Measurements from ENCODE around the gene SPRYD4.
"Not testable (repeated sequence)": the region's sequence is repeated elsewhere in the genome, so short reads cannot be mapped to it uniquely, and the experiment has no call there.

The SPRYD4 gene

DNA sequence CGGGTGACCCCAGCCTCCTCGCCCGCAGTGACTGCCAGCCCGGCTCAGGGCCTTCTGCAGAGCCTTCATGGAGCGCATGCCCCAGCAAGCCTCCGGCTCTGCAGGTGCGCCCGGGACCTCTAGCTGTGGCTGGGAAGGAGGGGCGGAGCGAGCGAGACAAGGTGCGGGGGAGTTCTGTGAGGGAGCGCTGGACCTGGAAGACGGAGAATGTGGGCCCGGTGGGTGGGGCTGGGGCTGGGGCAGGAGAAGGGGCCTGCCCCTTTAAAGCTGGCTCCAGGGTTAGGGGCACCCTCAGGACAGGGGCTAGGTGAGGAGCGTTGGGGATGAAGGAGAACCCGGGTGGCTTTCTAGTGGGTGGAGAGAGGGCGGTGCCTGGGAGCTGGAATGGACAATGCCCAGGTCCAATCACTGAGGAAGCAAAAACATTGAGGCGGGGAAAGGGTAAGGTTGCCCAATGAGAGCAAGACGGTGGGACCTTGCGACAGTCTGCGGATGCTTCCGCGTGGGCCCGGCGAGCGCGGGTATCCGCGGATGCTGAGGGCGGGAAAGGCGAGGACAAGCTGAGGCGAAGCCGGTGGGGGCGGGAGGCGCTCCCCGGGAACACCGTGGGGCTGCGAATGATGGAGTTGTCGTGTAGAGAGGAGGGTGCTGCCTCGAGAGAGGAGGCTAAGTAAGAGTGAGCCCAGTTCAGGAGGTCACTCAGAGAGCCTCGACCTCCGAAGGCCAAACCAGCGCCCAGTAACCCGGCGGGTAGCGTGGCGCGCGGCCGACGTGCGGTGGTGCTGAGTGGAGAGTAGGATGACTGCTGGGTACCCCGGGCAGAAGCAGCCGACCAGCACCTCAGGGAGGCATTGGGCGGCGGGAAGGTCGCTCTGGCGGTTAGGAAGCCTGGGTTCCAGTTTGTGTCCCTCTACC, 19.9 kb downstream of the SPRYD4 start, which contains the start of gene GLS2:
Gene GLS2, minus strand, starts transcription at position 121 of the 915 bp plus-strand sequence. Its CDS starts 43 bp downstream, at position 78.
- H3K27ac ChIP-seq: peak within 1 kb of the TSS; percentile 53
- DNase-seq: peak; percentile 79
- peak within 1 kb of the TSS; percentile 70 for H3K4me3 ChIP-seq (ENCODE audit: low read depth, low read length)
- H3K27me3 ChIP-seq (ENCODE audit: insufficient read depth, low read depth, severe bottlenecking): no peaks in the 10 kb centered on the region
- H3K9me3 ChIP-seq (ENCODE audit: severe bottlenecking): no peaks in the 10 kb centered on the region
- TF ChIP-seq, protein P1, sequence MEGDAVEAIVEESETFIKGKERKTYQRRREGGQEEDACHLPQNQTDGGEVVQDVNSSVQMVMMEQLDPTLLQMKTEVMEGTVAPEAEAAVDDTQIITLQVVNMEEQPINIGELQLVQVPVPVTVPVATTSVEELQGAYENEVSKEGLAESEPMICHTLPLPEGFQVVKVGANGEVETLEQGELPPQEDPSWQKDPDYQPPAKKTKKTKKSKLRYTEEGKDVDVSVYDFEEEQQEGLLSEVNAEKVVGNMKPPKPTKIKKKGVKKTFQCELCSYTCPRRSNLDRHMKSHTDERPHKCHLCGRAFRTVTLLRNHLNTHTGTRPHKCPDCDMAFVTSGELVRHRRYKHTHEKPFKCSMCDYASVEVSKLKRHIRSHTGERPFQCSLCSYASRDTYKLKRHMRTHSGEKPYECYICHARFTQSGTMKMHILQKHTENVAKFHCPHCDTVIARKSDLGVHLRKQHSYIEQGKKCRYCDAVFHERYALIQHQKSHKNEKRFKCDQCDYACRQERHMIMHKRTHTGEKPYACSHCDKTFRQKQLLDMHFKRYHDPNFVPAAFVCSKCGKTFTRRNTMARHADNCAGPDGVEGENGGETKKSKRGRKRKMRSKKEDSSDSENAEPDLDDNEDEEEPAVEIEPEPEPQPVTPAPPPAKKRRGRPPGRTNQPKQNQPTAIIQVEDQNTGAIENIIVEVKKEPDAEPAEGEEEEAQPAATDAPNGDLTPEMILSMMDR (IDR thresholded peaks at IDR 0.05; ENCODE audit: low read depth, low read length): no peak
- H3K36me3 ChIP-seq: no peaks in the 10 kb centered on the region

DNA sequence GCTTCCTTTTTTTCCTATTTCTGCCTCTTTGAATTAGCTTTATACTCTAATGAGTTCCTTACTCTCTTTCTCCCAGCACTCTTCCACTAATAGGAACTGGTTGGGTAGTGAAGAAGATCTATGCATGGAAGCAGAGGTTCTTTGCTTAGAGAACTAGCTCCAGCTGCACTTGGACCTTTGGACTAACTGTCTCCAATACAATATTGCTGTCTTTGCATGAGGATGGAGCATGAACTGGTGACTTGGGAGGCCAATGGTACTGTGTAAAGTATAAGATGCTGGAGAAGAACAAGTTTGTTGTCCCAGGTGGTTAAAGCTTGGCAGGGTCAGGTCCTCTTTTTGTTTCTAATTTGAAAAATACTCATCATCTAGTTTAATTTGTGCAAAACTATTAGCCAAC, 22.0 kb downstream of the SPRYD4 start:
- TF ChIP-seq, protein P1 (IDR thresholded peaks at IDR 0.05; ENCODE audit: low read depth, low read length): no peak
- H3K4me3 ChIP-seq (ENCODE audit: low read depth, low read length): no peak overlapping the region
- H3K36me3 ChIP-seq: no peaks in the 10 kb centered on the region
- DNase-seq: no peak
- no peaks in the 10 kb centered on the region for H3K9me3 ChIP-seq (ENCODE audit: severe bottlenecking)
- no peaks in the 10 kb centered on the region for H3K27me3 ChIP-seq (ENCODE audit: insufficient read depth, low read depth, severe bottlenecking)
- H3K27ac ChIP-seq: peak overlapping the region; percentile 14; the same call in 1 of the 2 replicates

DNA sequence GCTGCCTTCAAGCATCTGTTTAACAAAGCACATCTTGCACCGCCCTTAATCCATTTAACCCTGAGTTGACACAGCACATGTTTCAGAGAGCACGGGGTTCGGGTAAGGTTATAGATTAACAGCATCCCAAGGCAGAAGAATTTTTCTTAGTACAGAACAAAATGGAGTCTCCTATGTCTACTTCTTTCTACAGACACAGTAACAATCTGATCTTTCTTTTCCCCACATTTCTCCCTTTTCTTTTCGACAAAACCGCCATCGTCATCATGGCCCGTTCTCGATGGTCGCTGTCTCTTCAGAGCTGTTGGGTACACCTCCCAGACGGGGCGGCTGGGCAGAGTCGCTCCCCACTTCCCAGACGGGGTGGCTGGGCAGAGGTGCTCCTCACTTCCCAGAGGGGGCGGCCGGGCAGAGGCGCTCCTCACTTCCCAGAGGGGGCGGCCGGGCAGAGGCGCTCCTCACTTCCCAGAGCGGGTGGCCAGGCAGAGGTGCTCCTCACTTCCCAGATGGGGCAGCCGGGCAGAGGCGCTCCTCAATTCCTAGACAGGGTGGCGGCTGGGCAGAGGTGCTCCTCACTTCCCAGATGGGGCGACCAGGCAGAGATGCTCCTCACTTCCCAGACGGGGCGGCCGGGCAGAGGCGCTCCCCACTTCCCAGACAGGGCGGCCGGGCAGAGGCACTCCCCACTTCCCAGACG, 25.2 kb downstream of the SPRYD4 start:
- H3K36me3 ChIP-seq; H3K4me3 ChIP-seq (ENCODE audit: low read depth, low read length); H3K27ac ChIP-seq; H3K9me3 ChIP-seq (ENCODE audit: severe bottlenecking); H3K27me3 ChIP-seq (ENCODE audit: insufficient read depth, low read depth, severe bottlenecking): not testable (repeated sequence)
- DNase-seq: peak; percentile 32

DNA sequence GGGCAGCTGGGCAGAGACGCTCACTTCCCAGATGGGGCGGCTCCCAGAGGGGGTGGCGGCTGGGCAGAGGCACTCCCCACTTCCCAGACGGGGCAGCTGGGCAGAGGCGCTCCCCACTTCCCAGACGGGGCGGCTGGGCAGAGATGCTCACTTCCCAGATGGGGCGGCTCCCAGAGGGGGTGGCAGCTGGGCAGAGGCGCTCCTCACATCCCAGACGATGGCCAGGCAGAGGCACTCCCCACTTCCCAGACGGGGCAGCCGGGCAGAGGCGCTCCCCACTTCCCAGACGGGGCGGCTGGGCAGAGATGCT, 25.7 kb downstream of the SPRYD4 start:
- H3K4me3 ChIP-seq (ENCODE audit: low read depth, low read length); H3K9me3 ChIP-seq (ENCODE audit: severe bottlenecking); DNase-seq; H3K36me3 ChIP-seq; H3K27me3 ChIP-seq (ENCODE audit: insufficient read depth, low read depth, severe bottlenecking); H3K27ac ChIP-seq: not testable (repeated sequence)

DNA sequence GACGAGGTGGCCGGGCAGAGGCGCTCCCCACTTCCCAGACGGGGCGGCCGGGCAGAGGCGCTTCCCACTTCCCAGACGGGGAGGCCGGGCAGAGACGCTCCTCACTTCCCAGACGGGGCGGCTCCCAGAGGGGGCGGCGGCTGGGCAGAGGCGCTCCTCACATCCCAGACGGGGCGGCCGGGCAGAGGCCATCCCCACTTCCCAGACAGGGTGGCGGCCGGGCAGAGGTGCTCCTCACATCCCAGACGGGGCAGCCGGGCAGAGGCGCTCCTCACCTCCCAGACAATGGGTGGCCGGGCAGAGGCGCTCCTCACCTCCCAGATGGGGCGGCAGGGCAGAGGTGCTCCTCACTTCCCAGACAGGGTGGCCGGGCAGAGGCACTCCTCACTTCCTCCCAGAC, 26.1 kb downstream of the SPRYD4 start:
- DNase-seq; H3K27me3 ChIP-seq (ENCODE audit: insufficient read depth, low read depth, severe bottlenecking); H3K4me3 ChIP-seq (ENCODE audit: low read depth, low read length); H3K9me3 ChIP-seq (ENCODE audit: severe bottlenecking); H3K36me3 ChIP-seq; H3K27ac ChIP-seq: not testable (repeated sequence)

DNA sequence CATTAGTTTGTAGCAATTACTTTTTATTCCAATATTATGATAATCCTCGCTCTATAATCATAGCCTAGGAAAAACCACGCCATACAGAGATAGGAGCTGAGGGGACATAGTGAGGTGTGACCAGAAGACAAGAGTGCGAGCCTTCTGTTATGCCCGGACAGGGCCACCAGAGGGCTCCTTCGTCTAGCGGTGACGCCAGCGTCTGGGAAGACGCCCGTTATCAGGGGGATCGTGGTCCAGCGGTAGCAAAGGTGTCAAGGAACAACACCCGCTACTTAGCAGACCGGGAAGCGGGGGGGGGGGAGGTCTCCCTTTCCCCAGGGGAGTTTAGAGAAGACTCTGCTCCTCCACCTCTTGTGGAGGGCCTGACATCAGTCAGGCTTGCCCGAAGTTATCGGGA, 28.3 kb downstream of the SPRYD4 start:
- DNase-seq: peak; percentile 71

DNA sequence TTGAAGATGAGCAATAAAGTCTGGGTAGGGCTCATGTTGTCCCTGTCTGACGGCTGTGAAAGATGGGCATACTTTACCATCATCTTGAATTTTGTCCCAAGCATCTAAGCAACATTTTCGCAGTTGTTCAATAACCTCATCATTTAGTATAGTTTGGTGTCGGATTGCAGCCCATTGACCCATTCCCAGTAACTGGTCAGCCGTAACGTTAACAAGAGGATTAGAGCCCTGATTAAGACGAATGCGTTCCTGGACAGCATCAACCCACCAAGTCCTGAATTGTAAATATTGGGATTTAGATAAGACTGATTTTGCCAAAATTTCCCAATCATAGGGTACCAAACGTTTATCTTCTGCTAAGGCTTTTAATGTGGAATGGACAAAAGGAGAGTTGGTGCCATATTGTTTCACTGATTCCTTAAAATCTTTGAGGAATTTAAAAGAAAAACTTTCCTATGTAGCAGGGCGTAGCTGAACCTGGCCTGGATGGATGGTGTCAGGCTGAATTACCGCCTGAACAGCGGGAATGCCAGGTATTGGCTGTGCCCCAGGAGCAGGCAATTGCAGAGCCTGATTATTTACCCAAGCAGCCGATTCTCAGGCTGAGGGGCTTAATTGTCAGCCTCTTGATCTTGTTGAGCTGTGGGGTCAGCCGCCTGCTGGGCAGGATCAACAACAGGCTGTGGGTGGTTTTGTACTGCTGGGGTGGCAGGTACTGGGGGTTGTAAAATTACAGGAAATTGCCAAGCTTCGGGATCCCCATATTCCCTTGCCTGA, 29.9 kb downstream of the SPRYD4 start:
- H3K9me3 ChIP-seq (ENCODE audit: severe bottlenecking); H3K27ac ChIP-seq; H3K4me3 ChIP-seq (ENCODE audit: low read depth, low read length); H3K27me3 ChIP-seq (ENCODE audit: insufficient read depth, low read depth, severe bottlenecking); H3K36me3 ChIP-seq: not testable (repeated sequence)
- peak; percentile 56 for DNase-seq

More for the DNA sequence above, 28.3 kb downstream of the SPRYD4 start:
- not testable (repeated sequence) for H3K27me3 ChIP-seq (ENCODE audit: insufficient read depth, low read depth, severe bottlenecking); H3K9me3 ChIP-seq (ENCODE audit: severe bottlenecking); H3K36me3 ChIP-seq; H3K27ac ChIP-seq; H3K4me3 ChIP-seq (ENCODE audit: low read depth, low read length)

DNA sequence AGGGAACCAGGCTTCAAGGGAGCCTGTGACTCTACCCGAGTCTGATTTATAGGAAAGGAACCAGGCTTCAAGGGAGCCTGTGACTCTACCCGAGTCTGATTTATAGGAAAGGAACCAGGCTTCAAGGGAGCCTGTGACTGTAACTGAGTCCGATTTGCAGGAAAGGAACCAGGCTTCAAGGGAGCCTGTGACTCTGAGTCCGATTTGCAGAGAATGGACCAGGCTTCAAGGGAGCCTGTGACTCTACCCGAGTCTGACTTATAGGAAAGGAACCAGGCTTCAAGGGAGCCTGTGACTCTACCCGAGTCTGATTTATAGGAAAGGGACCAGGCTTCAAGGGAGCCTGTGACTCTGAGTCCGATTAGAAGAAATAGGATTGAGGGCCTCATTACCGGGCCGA, 31.1 kb downstream of the SPRYD4 start:
- not testable (repeated sequence) for H3K27ac ChIP-seq; DNase-seq; H3K27me3 ChIP-seq (ENCODE audit: insufficient read depth, low read depth, severe bottlenecking); H3K36me3 ChIP-seq; H3K9me3 ChIP-seq (ENCODE audit: severe bottlenecking); H3K4me3 ChIP-seq (ENCODE audit: low read depth, low read length)

DNA sequence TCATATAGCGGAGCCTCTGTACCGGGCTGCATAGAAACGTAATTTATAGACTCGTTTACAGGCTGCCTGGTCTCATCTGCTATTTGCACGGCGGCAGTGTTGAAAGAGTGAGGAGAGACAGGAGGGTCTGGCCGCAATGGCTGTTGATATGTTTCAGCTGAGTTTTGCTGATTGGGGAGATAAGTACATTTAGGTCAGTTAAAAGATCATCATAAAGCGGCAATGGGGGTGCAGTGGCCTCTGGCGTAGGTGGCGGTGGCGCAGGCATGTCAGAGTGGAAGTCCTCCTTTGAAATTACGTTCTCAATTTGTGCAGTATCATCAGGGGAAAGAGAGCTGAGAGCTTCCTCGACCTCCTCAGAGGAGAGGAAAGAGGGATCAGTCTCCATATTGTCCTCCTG, 31.5 kb downstream of the SPRYD4 start:
- DNase-seq; H3K27ac ChIP-seq; H3K27me3 ChIP-seq (ENCODE audit: insufficient read depth, low read depth, severe bottlenecking); H3K4me3 ChIP-seq (ENCODE audit: low read depth, low read length); H3K36me3 ChIP-seq; H3K9me3 ChIP-seq (ENCODE audit: severe bottlenecking): not testable (repeated sequence)

Measured in WERI-Rb-1 (cell line).